Tibial nerve (tissue), 4 donors: ENCODE data around the gene SIGMAR1. TPM values are rescaled to one million over a fixed set of nuclear protein-coding genes. Genes with fewer than 3 reads are reported as not detected.

Experiments
- DNase-seq, 2 donors: peaks; one replicate each; pipeline ENCODE4 v3.0.0-alpha.2; 2019; ENCODE audit warnings: low spot score in 2 of 2
- H3K27ac ChIP-seq, 4 donors: fragments of 200-600 bp; sonication (generic) in 3 of 4; one replicate each; pipeline ENCODE4 v1.5.1; 2017 to 2019; ENCODE audit warnings: mild to moderate bottlenecking in 1 of 4
- H3K27me3 ChIP-seq, 2 donors: fragments of 200-600 bp; sonication (generic) in 1 of 2; one replicate each; pipeline versions ENCODE4 v1.5.1 to v1.6.0; 2017 to 2019
- H3K36me3 ChIP-seq, 3 donors: fragments of 200-600 bp; sonication (generic); one replicate each; pipeline ENCODE4 v1.5.1; 2018 to 2019
- H3K4me1 ChIP-seq, 4 donors: fragments of 200-600 bp; sonication (generic) in 3 of 4; one replicate each; pipeline ENCODE4 v1.5.1; 2017 to 2019
- H3K4me3 ChIP-seq, 4 donors: fragments of 200-600 bp; sonication (generic) in 3 of 4; one replicate each; pipeline ENCODE4 v1.5.1; 2017 to 2019; ENCODE audit warnings: mild to moderate bottlenecking in 1 of 4, moderate library complexity in 1 of 4
- H3K9me3 ChIP-seq, 4 donors: fragments of 200-600 bp; sonication (generic) in 3 of 4; one replicate each; pipeline ENCODE4 v1.5.1; 2017 to 2019
- CTCF ChIP-seq, 5 experiments: fragments of 200-600 bp in 3 of 5; fragments of 450-650 bp in 2 of 5; sonication (generic) in 3 of 5; IDR thresholded peaks; one replicate each; pipeline ENCODE4 v1.5.1; 2016 to 2019; ENCODE audit warnings: antibody characterized with exemption in 5 of 5, mild to moderate bottlenecking in 3 of 5, moderate library complexity in 2 of 5
- EP300 ChIP-seq, 2 donors: sonication (generic); formaldehyde crosslinking; IDR thresholded peaks; one replicate each; pipeline ENCODE4 v1.6.1; 2017; ENCODE audit warnings: antibody characterized with exemption in 2 of 2, mild to moderate bottlenecking in 1 of 2
- POLR2A ChIP-seq, 2 donors: fragments of 450-650 bp; IDR thresholded peaks; one replicate each; pipeline ENCODE4 v1.6.1; 2017; ENCODE audit warnings: antibody characterized with exemption in 2 of 2, mild to moderate bottlenecking in 2 of 2, moderate library complexity in 2 of 2
- WGBS, 2 donors: methylation state at CpG; one replicate each; pipeline ENCODE4 v1.1.5; 2018; 5-methylcytosine and 5-hydroxymethylcytosine counted together
- total RNA-seq, 4 donors: library from RNA; depleted of rRNA; stranded (reverse); fragments of >200 nt; gene quantifications; one replicate each; pipeline ENCODE4 v1.1.0, GENCODE V29; 2016

The SIGMAR1 gene
- total RNA-seq = 100 to 1,000 TPM in 2 of 4 donors, 10 to 100 TPM in 2; 92.6 to 128 (median 107) TPM

- WGBS, 2 donors = 0 to 1% methylated on average over 22 to 34 of the region's 74 CpGs
- Histone ChIP-seq H3K4me1 (peaks cover 0 to 47% (median 12%) of the 10 kb centered on the region in 4 donors), H3K4me3 (peak within 1 kb of the TSS; percentile 64 to 94 (median 85)), H3K27me3 (no peaks in the 10 kb centered on the region), H3K9me3 (no peaks in the 10 kb centered on the region), H3K27ac (peak within 1 kb of the TSS; percentile 63 to 92 (median 86)), H3K36me3 (peaks cover 0 to 14% (median 0%) of the 10 kb centered on the region in 3 donors)
- DNase-seq = peak; percentile 88 to 89
- TF ChIP-seq EP300 (IDR thresholded peaks at IDR 0.05) = peak in 1 of 2 donors; percentile 89
- TF ChIP-seq CTCF (IDR thresholded peaks at IDR 0.05) = peak in 2 of 5 experiments; percentile 20 to 51
- TF ChIP-seq POLR2A (IDR thresholded peaks at IDR 0.05) = peak; percentile 68 to 84
These were observed at the start of gene SIGMAR1 for GRCh38 chr9:34637356-34638137. Gene SIGMAR1, minus strand, starts transcription at chr9:34637787. Its CDS starts 90 bp downstream, at chr9:34637697.

- DNase-seq = no peak
These were observed 49.1 kb upstream of the SIGMAR1 start for GRCh38 chr9:34686732-34687131.

GRCh38 chr9:34686231-34686630 is 48.6 kb upstream of the SIGMAR1 start:
- WGBS, 2 donors = 68 to 78% methylated on average over 5 of the region's 5 CpGs
- Histone ChIP-seq H3K4me1 (peaks cover 0 to 33% (median 1%) of the 10 kb centered on the region in 4 donors), H3K27ac (peak overlapping the region in 1 of 4 donors; percentile 45), H3K27me3 (no peaks in the 10 kb centered on the region), H3K9me3 (no peaks in the 10 kb centered on the region), H3K36me3 (peaks cover 0 to 6% (median 0%) of the 10 kb centered on the region in 3 donors), H3K4me3 (no peak overlapping the region)
- peak in 1 of 2 donors; percentile 19 for DNase-seq
- TF ChIP-seq EP300 (IDR thresholded peaks at IDR 0.05) = no peak
- TF ChIP-seq CTCF (IDR thresholded peaks at IDR 0.05) = no peak
- no peak for TF ChIP-seq POLR2A (IDR thresholded peaks at IDR 0.05)

More at GRCh38 chr9:34686732-34687131, 49.1 kb upstream of the SIGMAR1 start:
- TF ChIP-seq EP300 (IDR thresholded peaks at IDR 0.05) = no peak
- no peak for TF ChIP-seq CTCF (IDR thresholded peaks at IDR 0.05)
- TF ChIP-seq POLR2A (IDR thresholded peaks at IDR 0.05) = no peak
- Histone ChIP-seq H3K4me1 (peaks cover 0 to 37% (median 1%) of the 10 kb centered on the region in 4 donors), H3K4me3 (no peak overlapping the region), H3K27ac (peak overlapping the region in 1 of 4 donors; percentile 4), H3K9me3 (no peaks in the 10 kb centered on the region), H3K36me3 (peaks cover 0 to 1% (median 0%) of the 10 kb centered on the region in 3 donors), H3K27me3 (no peaks in the 10 kb centered on the region)
- WGBS, 2 donors = 57 to 64% methylated on average over 1 of the region's 1 CpG

GRCh38 chr9:34685591-34685990 is 48.0 kb upstream of the SIGMAR1 start:
- H3K9me3 ChIP-seq = no peaks in the 10 kb centered on the region
- no peak for TF ChIP-seq CTCF (IDR thresholded peaks at IDR 0.05)
- TF ChIP-seq EP300 (IDR thresholded peaks at IDR 0.05) = no peak
- TF ChIP-seq POLR2A (IDR thresholded peaks at IDR 0.05) = no peak
- peaks cover 0 to 7% (median 0%) of the 10 kb centered on the region in 3 donors for H3K36me3 ChIP-seq
- H3K27me3 ChIP-seq = no peaks in the 10 kb centered on the region
- H3K4me1 ChIP-seq = peaks cover 0 to 27% (median 1%) of the 10 kb centered on the region in 4 donors
- H3K27ac ChIP-seq = peak overlapping the region in 1 of 4 donors; percentile 45
- 88 to 96% methylated on average over 4 of the region's 4 CpGs for WGBS, 2 donors
- no peak for DNase-seq
- no peak overlapping the region for H3K4me3 ChIP-seq

GRCh38 chr9:34684816-34685215 is 47.2 kb upstream of the SIGMAR1 start:
- peak overlapping the region in 1 of 4 donors; percentile 45 for H3K27ac ChIP-seq
- WGBS, 2 donors = 92 to 93% methylated on average over 4 of the region's 4 CpGs
- peaks cover 0 to 24% (median 1%) of the 10 kb centered on the region in 4 donors for H3K4me1 ChIP-seq
- H3K4me3 ChIP-seq = no peak overlapping the region
- no peaks in the 10 kb centered on the region for H3K9me3 ChIP-seq
- peaks cover 0 to 7% (median 0%) of the 10 kb centered on the region in 3 donors for H3K36me3 ChIP-seq
- DNase-seq = no peak
- H3K27me3 ChIP-seq = no peaks in the 10 kb centered on the region
- TF ChIP-seq CTCF (IDR thresholded peaks at IDR 0.05) (no peak), EP300 (IDR thresholded peaks at IDR 0.05) (no peak), POLR2A (IDR thresholded peaks at IDR 0.05) (no peak)
